HepG2 (cell line): ENCODE measurements around the gene HPS6. TPM values are rescaled to one million over a fixed set of nuclear protein-coding genes. Genes with fewer than 3 reads are reported as not detected.

Experiments used
- DZIP1 ChIP-seq: sonication (generic); formaldehyde crosslinking; IDR thresholded peaks from 2 replicates; pipeline ENCODE4 v1.5.0; 2020; ENCODE audit warnings: mild to moderate bottlenecking, missing genetic modification reagents
- HIVEP1 ChIP-seq: sonication (generic); formaldehyde crosslinking; IDR thresholded peaks from 2 replicates; pipeline ENCODE4 v1.4.0; 2020; ENCODE audit warnings: mild to moderate bottlenecking, missing genetic modification reagents
- PRDM15 ChIP-seq: sonication (generic); formaldehyde crosslinking; IDR thresholded peaks from 2 replicates; pipeline ENCODE4 v1.4.0; 2020; ENCODE audit warnings: missing genetic modification reagents
- RAD51 ChIP-seq: fragments of 450-650 bp; IDR thresholded peaks from 2 replicates; pipeline ENCODE4 v1.6.1; 2016; ENCODE audit warnings: borderline replicate concordance
- SALL2 ChIP-seq: sonication (generic); formaldehyde crosslinking; IDR thresholded peaks from 2 replicates; pipeline ENCODE4 v1.8.1; 2023; ENCODE audit warnings: mild to moderate bottlenecking, missing genetic modification reagents, inconsistent platforms
- TBX2 ChIP-seq: sonication (generic); formaldehyde crosslinking; IDR thresholded peaks from 2 replicates; pipeline ENCODE4 v1.5.0; 2020; ENCODE audit warnings: missing genetic modification reagents, mild to moderate bottlenecking, borderline replicate concordance
- TFDP2 ChIP-seq: sonication (generic); formaldehyde crosslinking; IDR thresholded peaks from 2 replicates; pipeline ENCODE4 v1.4.0; 2020; ENCODE audit warnings: missing genetic modification reagents
- ZMYM2 ChIP-seq: sonication (generic); formaldehyde crosslinking; IDR thresholded peaks from 2 replicates; pipeline ENCODE4 v1.8.0; 2022; ENCODE audit warnings: mild to moderate bottlenecking, missing genetic modification reagents
- ZNF260 ChIP-seq: sonication (generic); formaldehyde crosslinking; IDR thresholded peaks from 2 replicates; pipeline ENCODE4 v1.4.0; 2020; ENCODE audit warnings: missing genetic modification reagents, low read depth, mild to moderate bottlenecking, borderline replicate concordance
- ZNF30 ChIP-seq: sonication (generic); formaldehyde crosslinking; IDR thresholded peaks from 2 replicates; pipeline ENCODE4 v1.5.0; 2020; ENCODE audit warnings: mild to moderate bottlenecking, missing genetic modification reagents
- ZNF362 ChIP-seq: sonication (generic); formaldehyde crosslinking; IDR thresholded peaks from 2 replicates; pipeline ENCODE4 v1.4.0; 2020; ENCODE audit warnings: missing genetic modification reagents, mild to moderate bottlenecking, borderline replicate concordance
- ZNF451 ChIP-seq: sonication (generic); formaldehyde crosslinking; IDR thresholded peaks from 2 replicates; pipeline ENCODE4 v1.5.0; 2020; ENCODE audit warnings: mild to moderate bottlenecking, missing genetic modification reagents
- ZNF512 ChIP-seq: sonication (generic); formaldehyde crosslinking; IDR thresholded peaks from 2 replicates; pipeline ENCODE4 v1.4.0; 2020; ENCODE audit warnings: mild to moderate bottlenecking, missing genetic modification reagents
- ZNF550 ChIP-seq: sonication (generic); formaldehyde crosslinking; IDR thresholded peaks from 2 replicates; pipeline ENCODE4 v1.4.0; 2020; ENCODE audit warnings: mild to moderate bottlenecking, missing genetic modification reagents, borderline replicate concordance
- ZSCAN29 ChIP-seq: sonication (generic); formaldehyde crosslinking; conservative IDR thresholded peaks from 2 replicates; pipeline ENCODE4 v1.4.0; 2020; ENCODE audit warnings: mild to moderate bottlenecking, missing genetic modification reagents
- ZUFSP ChIP-seq: sonication (generic); formaldehyde crosslinking; IDR thresholded peaks from 2 replicates; pipeline ENCODE4 v1.9.0; 2021; ENCODE audit warnings: missing genetic modification reagents, mild to moderate bottlenecking, borderline replicate concordance
- polyA plus RNA-seq, 8 experiments: library from polyadenylated mRNA; depleted of rRNA in 3 of 8; stranded (reverse) in 7 of 8; unstranded in 1 of 8; fragments of >200 nt; fragmentation: Illumina TruSeq in 4 of 8; extraction: Trizol in 4 of 8; gene quantifications; 2 replicates each; pipeline versions ENCODE4 v1.2.1 to v1.2.3, GENCODE V29; 2011 to 2016; ENCODE audit warnings: low read depth in 4 of 8, missing spikeins in 1 of 8, mixed read lengths in 1 of 8; ENCODE audit not compliant: insufficient read depth in 1 of 8
- total RNA-seq, 5 experiments: library from RNA; depleted of rRNA; stranded (reverse); fragments of >200 nt; fragmentation: Illumina TruSeq; extraction: Trizol; gene quantifications; 2 replicates each; pipeline ENCODE4 v1.2.3, GENCODE V29; 2016; ENCODE audit warnings: low read depth in 1 of 5

The HPS6 gene
- total and polyA plus RNA-seq, 2 of the 13 experiments (the other 11 are each of a cell fraction or from before 2014, with no cell fraction given), result 2.9 to 14.9 TPM

GRCh38 chr10:102064868-102065560, at the start of gene HPS6 (continued):
- no peak for TF ChIP-seq ZUFSP
- no peak for TF ChIP-seq ZSCAN29 (CRISPR knock-in tag)
- TF ChIP-seq ZNF260, result no peak
- 0 out of 2 replicates have a peak, but pooled peaks have one; percentile 34 for TF ChIP-seq TFDP2 (CRISPR knock-in tag)
- TF ChIP-seq TBX2, result peak; percentile 72
- TF ChIP-seq ZNF362 (CRISPR knock-in tag), result no peak
- TF ChIP-seq ZNF550 (CRISPR knock-in tag), result no peak
- no peak for TF ChIP-seq RAD51
- no peak for TF ChIP-seq ZNF512 (CRISPR knock-in tag)
- TF ChIP-seq ZNF451 (CRISPR knock-in tag), result peak; percentile 72; the same call in 1 of the 2 replicates
- 0 out of 2 replicates have a peak, but pooled peaks have one; percentile 12 for TF ChIP-seq PRDM15
- TF ChIP-seq ZMYM2, result peak; percentile 90
- TF ChIP-seq SALL2 (CRISPR knock-in tag), result no peak; the same call in 1 of the 2 replicates
- TF ChIP-seq HIVEP1 (CRISPR knock-in tag), result no peak
- TF ChIP-seq ZNF30 (CRISPR knock-in tag), result no peak
- TF ChIP-seq DZIP1 (CRISPR knock-in tag), result no peak; the same call in 1 of the 2 replicates
